HCT116 (cell line): ENCODE data around the gene SURF6. TPM values are rescaled to one million over a fixed set of nuclear protein-coding genes. Genes with fewer than 3 reads are reported as not detected.

Source experiments
- ATAC-seq: fragments of 200-7000 bp; cut with Tn5 transposase; 2 replicates; pipeline ENCODE4 v1.9.1; 2020; ENCODE audit warnings: mild to moderate bottlenecking, moderate library complexity
- BruUV-seq: library from RNA; stranded (reverse); fragments of 400-500 nt; replicated peaks from 2 replicates; lab custom pipeline; 2021; lab: Mats Ljungman, UMichigan
- CTCF ChIA-PET: fragments of 300-600 bp; sonication (Branson Sonifier 250); formaldehyde crosslinking; loops from one replicate; lab custom pipeline; 2021; ENCODE audit warnings: antibody characterized with exemption; lab: Charles Lee
- POLR2A ChIA-PET: fragments of 300-600, 350-600 bp; sonication (Branson Sonifier 250); formaldehyde crosslinking; loops from one replicate; lab custom pipeline; 2021; ENCODE audit warnings: antibody characterized with exemption; lab: Charles Lee
- RAD21 ChIA-PET, 2 experiments: fragments of 300-600 bp; sonication (Branson Sonifier 250); formaldehyde crosslinking; loops; one replicate each; lab custom pipeline; 2023; ENCODE audit warnings: low total read pairs in 2 of 2; ENCODE audit not compliant: uncharacterized antibody in 2 of 2, unreplicated experiment in 2 of 2, low non-redundant PET in 1 of 2; lab: Charles Lee
- DNase-seq: peaks from one replicate; pipeline ENCODE4 v3.0.0-alpha.2; 2010; ENCODE audit warnings: low read depth, low spot score
- H2AFZ ChIP-seq: fragments of 200-600 bp; shearing (Covaris generic), sonication (generic); 2 replicates; pipeline ENCODE4 v1.6.1; 2017; ENCODE audit warnings: low read depth, mixed run types, mixed read lengths, antibody characterized with exemption, low read length; ENCODE audit not compliant: poor library complexity, severe bottlenecking
- H3K27ac ChIP-seq: 2 replicates; pipeline ENCODE4 v1.5.1; 2012; ENCODE audit warnings: low read depth, low read length
- H3K27me3 ChIP-seq: fragments of 200-600 bp; sonication (generic); 2 replicates; pipeline ENCODE4 v1.6.1; 2016; ENCODE audit warnings: mixed run types, low read length, mixed read lengths; ENCODE audit not compliant: insufficient read depth
- H3K36me3 ChIP-seq, 2 experiments: fragments of 200-500 bp in 1 of 2; fragments of 200-600 bp in 1 of 2; sonication (Bioruptor generic) in 1 of 2; sonication (generic) in 1 of 2; 2 replicates each; pipeline versions ENCODE4 v1.5.1 to v1.6.1; 2014 to 2016; ENCODE audit warnings: low read length in 2 of 2, inconsistent platforms in 1 of 2, mixed read lengths in 1 of 2, mixed run types in 1 of 2; ENCODE audit not compliant: insufficient read depth in 2 of 2, control insufficient read depth in 1 of 2
- H3K4me1 ChIP-seq, 2 experiments: fragments of 200-600 bp in 1 of 2; sonication (generic) in 1 of 2; 2 replicates each; pipeline versions ENCODE4 v1.5.1 to v1.6.1; 2012 to 2017; ENCODE audit warnings: low read length in 2 of 2, inconsistent platforms in 1 of 2, mild to moderate bottlenecking in 1 of 2, mixed read lengths in 1 of 2, mixed run types in 1 of 2, moderate library complexity in 1 of 2; ENCODE audit not compliant: insufficient read depth in 2 of 2, control insufficient read depth in 1 of 2
- H3K4me2 ChIP-seq: fragments of 200-600 bp; sonication (generic); 2 replicates; pipeline ENCODE4 v1.6.1; 2017; ENCODE audit warnings: mixed run types, low read length, mixed read lengths
- H3K4me3 ChIP-seq, 2 experiments: fragments of 200-600 bp in 1 of 2; sonication (generic) in 1 of 2; replicated peaks in 1 of 2; 2 replicates each; pipeline ENCODE4 v1.5.1; 2011 to 2016; ENCODE audit warnings: low read length in 2 of 2, control low read depth in 1 of 2, low read depth in 1 of 2, mild to moderate bottlenecking in 1 of 2, mixed read lengths in 1 of 2, mixed run types in 1 of 2
- H3K79me2 ChIP-seq: fragments of 200-600 bp; sonication (generic); 2 replicates; pipeline ENCODE4 v1.6.1; 2017; ENCODE audit warnings: mild to moderate bottlenecking, mixed run types, low read length, moderate library complexity, mixed read lengths; ENCODE audit not compliant: insufficient read depth
- H3K9ac ChIP-seq: fragments of 200-600 bp; sonication (generic); 2 replicates; pipeline ENCODE4 v1.6.1; 2016; ENCODE audit warnings: low read length, mixed read lengths
- H3K9me2 ChIP-seq: fragments of 200-600 bp; sonication (generic), shearing (Covaris generic); 2 replicates; pipeline ENCODE4 v1.6.1; 2017; ENCODE audit warnings: mixed run types, mild to moderate bottlenecking, moderate library complexity; ENCODE audit not compliant: insufficient read depth
- H3K9me3 ChIP-seq, 2 experiments: fragments of 200-500 bp in 1 of 2; fragments of 200-600 bp in 1 of 2; sonication (Bioruptor generic) in 1 of 2; sonication (generic) in 1 of 2; 2 replicates each; pipeline ENCODE4 v1.6.1; 2014 to 2017; ENCODE audit warnings: low read length in 2 of 2, mixed read lengths in 2 of 2, inconsistent platforms in 1 of 2, low read depth in 1 of 2, mild to moderate bottlenecking in 1 of 2, mixed run types in 1 of 2, moderate library complexity in 1 of 2; ENCODE audit not compliant: control insufficient read depth in 1 of 2, insufficient read depth in 1 of 2
- H4K20me1 ChIP-seq: fragments of 200-600 bp; sonication (generic), shearing (Covaris generic); 2 replicates; pipeline ENCODE4 v1.6.1; 2017; ENCODE audit warnings: mixed run types, mild to moderate bottlenecking, moderate library complexity; ENCODE audit not compliant: insufficient read depth
- ATF3 ChIP-seq: IDR thresholded peaks from 2 replicates; pipeline ENCODE4 v1.6.1; 2012
- CBX3 ChIP-seq: IDR thresholded peaks from 2 replicates; pipeline ENCODE4 v1.6.1; 2012; ENCODE audit warnings: low read depth
- EGR1 ChIP-seq: IDR thresholded peaks from 2 replicates; pipeline ENCODE4 v1.6.1; 2012; ENCODE audit warnings: low read depth
- ELF1 ChIP-seq: IDR thresholded peaks from 2 replicates; pipeline ENCODE4 v1.6.1; 2012; ENCODE audit warnings: low read depth, borderline replicate concordance
- EZH2 ChIP-seq: fragments of 200-600 bp; sonication (generic); IDR thresholded peaks from 2 replicates; pipeline ENCODE4 v1.6.1; 2017; ENCODE audit warnings: antibody characterized with exemption, mixed run types
- JUND ChIP-seq: IDR thresholded peaks from 2 replicates; pipeline ENCODE4 v1.6.1; 2012
- POLR2A ChIP-seq: IDR thresholded peaks from 2 replicates; pipeline ENCODE4 v1.7.0; 2011; ENCODE audit warnings: borderline replicate concordance; ENCODE audit not compliant: insufficient read depth, insufficient read length; ENCODE audit errors: extremely low read depth
- RAD21 ChIP-seq: IDR thresholded peaks from 2 replicates; pipeline ENCODE4 v1.6.1; 2012; ENCODE audit warnings: low read depth, mild to moderate bottlenecking
- REST ChIP-seq: IDR thresholded peaks from 2 replicates; pipeline ENCODE4 v1.6.1; 2012; ENCODE audit warnings: low read depth
- SP1 ChIP-seq: IDR thresholded peaks from 2 replicates; pipeline ENCODE4 v1.6.1; 2012; ENCODE audit warnings: low read depth
- SRF ChIP-seq: IDR thresholded peaks from 2 replicates; pipeline ENCODE4 v1.6.1; 2012; ENCODE audit warnings: low read depth
- TCF7L2 ChIP-seq: IDR thresholded peaks from 2 replicates; pipeline ENCODE4 v1.7.0; 2011; ENCODE audit warnings: borderline replicate concordance, inconsistent platforms; ENCODE audit not compliant: insufficient read depth, insufficient read length; ENCODE audit errors: extremely low read depth
- YY1 ChIP-seq: IDR thresholded peaks from 2 replicates; pipeline ENCODE4 v1.6.1; 2011; ENCODE audit warnings: low read length, low read depth, moderate library complexity, mild to moderate bottlenecking; ENCODE audit not compliant: insufficient replicate concordance; ENCODE audit errors: extremely low read depth
- ZNF274 ChIP-seq: fragments of 200-500 bp; sonication (Bioruptor generic); IDR thresholded peaks from 2 replicates; pipeline ENCODE4 v1.6.1; 2014; ENCODE audit warnings: mild to moderate bottlenecking, low read depth, low read length, inconsistent platforms
- intact Hi-C: fragments of 100-400 bp; cut with micrococcal nuclease; formaldehyde crosslinking; loops from 2 replicates; pipeline ENCODE4 v1.10.0; 2022
- total RNA-seq: library from RNA; stranded (reverse); gene quantifications from one replicate; pipeline ENCODE4 v1.2.1, GENCODE V29; 2021; ENCODE audit not compliant: unreplicated experiment
- TF ChIP-seq, protein P1 (sequence below), 3 experiments: fragments of 200-600 bp in 1 of 3; sonication (generic) in 1 of 3; IDR thresholded peaks in 2 of 3; conservative IDR thresholded peaks in 1 of 3; 2 replicates each; pipeline ENCODE4 v1.5.1; 2012 to 2017; ENCODE audit warnings: low read depth in 2 of 3, low read length in 2 of 3, antibody characterized with exemption in 1 of 3, borderline replicate concordance in 1 of 3, control low read depth in 1 of 3, mild to moderate bottlenecking in 1 of 3, mixed read lengths in 1 of 3, mixed run types in 1 of 3, moderate library complexity in 1 of 3; ENCODE audit not compliant: insufficient read depth in 1 of 3

The SURF6 gene
- total RNA-seq, 1 experiment from 2014 or later: 30.1 TPM

DNA sequence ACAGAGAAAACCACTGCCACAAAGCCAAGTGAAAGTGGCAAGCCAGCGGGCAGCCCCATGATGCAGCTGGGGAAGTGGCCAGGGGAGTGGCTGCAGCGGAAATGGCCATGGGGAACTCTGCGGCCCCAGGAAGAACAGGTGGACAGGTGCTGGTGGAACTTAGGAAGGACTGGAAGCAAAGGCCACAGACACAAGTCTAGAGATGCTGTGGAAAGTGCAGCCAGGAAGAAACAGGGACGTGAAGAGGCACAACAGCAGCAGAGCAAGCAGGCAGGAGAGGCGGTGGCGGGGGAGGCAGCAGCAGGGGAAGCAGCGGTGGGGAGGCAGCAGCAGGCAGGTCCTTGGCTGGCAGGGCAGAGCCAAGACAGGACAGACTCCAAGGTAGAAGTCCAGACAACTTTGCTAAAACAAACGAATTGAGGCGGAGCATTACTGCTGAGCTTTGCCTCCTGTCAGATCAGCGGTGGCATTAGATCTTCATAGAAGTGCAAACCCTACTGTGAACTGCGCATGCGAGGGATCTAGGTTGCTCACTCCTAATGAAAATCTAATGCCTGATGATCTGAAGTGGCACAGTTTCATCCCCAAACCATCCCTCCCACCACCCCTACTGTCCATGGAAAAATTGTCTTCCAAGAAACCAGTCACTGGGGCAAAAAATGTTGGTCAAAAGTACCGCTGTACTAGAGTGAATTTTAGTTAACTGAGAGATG, 11.8 kb downstream of the SURF6 start:
- no peaks in the 10 kb centered on the region for H3K9me2 ChIP-seq
- no peak overlapping the region for H2AFZ ChIP-seq
- ATAC-seq (no peak), DNase-seq (no peak)
- H3K4me2 ChIP-seq: no peak overlapping the region
- no peak overlapping the region for H3K4me3 ChIP-seq
- H3K4me1 ChIP-seq: no peaks in the 10 kb centered on the region
- H3K9ac ChIP-seq: no peak overlapping the region
- ChIA-PET POLR2A (no interaction called here), RAD21 (no interaction called here), CTCF (no interaction called here)
- H3K27me3 ChIP-seq: no peaks in the 10 kb centered on the region
- H3K79me2 ChIP-seq: no peaks in the 10 kb centered on the region
- H4K20me1 ChIP-seq: no peaks in the 10 kb centered on the region
- TF ChIP-seq SRF: no peak
- H3K36me3 ChIP-seq: no peaks in the 10 kb centered on the region
- no TSS peak for BruUV-seq
- no peaks in the 10 kb centered on the region for H3K9me3 ChIP-seq
- intact Hi-C loops: no loop called here
- H3K27ac ChIP-seq: no peak overlapping the region

- H3K4me1 ChIP-seq: no peaks in the 10 kb centered on the region
- H3K27ac ChIP-seq: no peak overlapping the region
- intact Hi-C loops: no loop called here
- no peak for TF ChIP-seq TCF7L2
- TF ChIP-seq SRF: no peak
- no peak for TF ChIP-seq JUND
- TF ChIP-seq SP1: no peak
- no peak for TF ChIP-seq ATF3
- no peak for TF ChIP-seq ZNF274
- no peak for TF ChIP-seq EGR1
- TF ChIP-seq, protein P1, sequence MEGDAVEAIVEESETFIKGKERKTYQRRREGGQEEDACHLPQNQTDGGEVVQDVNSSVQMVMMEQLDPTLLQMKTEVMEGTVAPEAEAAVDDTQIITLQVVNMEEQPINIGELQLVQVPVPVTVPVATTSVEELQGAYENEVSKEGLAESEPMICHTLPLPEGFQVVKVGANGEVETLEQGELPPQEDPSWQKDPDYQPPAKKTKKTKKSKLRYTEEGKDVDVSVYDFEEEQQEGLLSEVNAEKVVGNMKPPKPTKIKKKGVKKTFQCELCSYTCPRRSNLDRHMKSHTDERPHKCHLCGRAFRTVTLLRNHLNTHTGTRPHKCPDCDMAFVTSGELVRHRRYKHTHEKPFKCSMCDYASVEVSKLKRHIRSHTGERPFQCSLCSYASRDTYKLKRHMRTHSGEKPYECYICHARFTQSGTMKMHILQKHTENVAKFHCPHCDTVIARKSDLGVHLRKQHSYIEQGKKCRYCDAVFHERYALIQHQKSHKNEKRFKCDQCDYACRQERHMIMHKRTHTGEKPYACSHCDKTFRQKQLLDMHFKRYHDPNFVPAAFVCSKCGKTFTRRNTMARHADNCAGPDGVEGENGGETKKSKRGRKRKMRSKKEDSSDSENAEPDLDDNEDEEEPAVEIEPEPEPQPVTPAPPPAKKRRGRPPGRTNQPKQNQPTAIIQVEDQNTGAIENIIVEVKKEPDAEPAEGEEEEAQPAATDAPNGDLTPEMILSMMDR (IDR thresholded peaks at IDR 0.05 in 2 of 3, conservative IDR thresholded peaks at IDR 0.05 in 1 of 3; ENCODE audit: borderline replicate concordance in 1 of 3, insufficient read depth in 1 of 3, low read depth in 2 of 3, low read length in 2 of 3): no peak
- TF ChIP-seq REST: no peak
- no peak for TF ChIP-seq EZH2
- no peak for TF ChIP-seq POLR2A
- TF ChIP-seq CBX3: no peak
- TF ChIP-seq ELF1: no peak
- TF ChIP-seq RAD21: no peak
- no peak for TF ChIP-seq YY1
- no peak overlapping the region for H3K4me3 ChIP-seq
- H4K20me1 ChIP-seq: no peaks in the 10 kb centered on the region
- H3K9me3 ChIP-seq: no peaks in the 10 kb centered on the region
- H3K9me2 ChIP-seq: no peaks in the 10 kb centered on the region
- no peak for ATAC-seq
- no TSS peak for BruUV-seq
- POLR2A ChIA-PET: no interaction called here
- no peaks in the 10 kb centered on the region for H3K27me3 ChIP-seq
- H3K79me2 ChIP-seq: no peaks in the 10 kb centered on the region
- CTCF ChIA-PET: no interaction called here
- H2AFZ ChIP-seq: no peak overlapping the region
- H3K9ac ChIP-seq: no peak overlapping the region
- DNase-seq: no peak
- no peak overlapping the region for H3K4me2 ChIP-seq
- no peaks in the 10 kb centered on the region for H3K36me3 ChIP-seq
- RAD21 ChIA-PET: no interaction called here
Observed at GRCh38 chr9:133323211-133323610, 12.8 kb downstream of the SURF6 start.
